HCEC 1CT (cell line): ENCODE results near the gene GRID2IP.
"Not testable (repeated sequence)": the region's sequence is repeated elsewhere in the genome, so short reads cannot be mapped to it uniquely, and the experiment has no call there.

Experiments used
- DNase-seq: peaks from one replicate; pipeline ENCODE4 v3.0.0-alpha.2; 2017

GRID2IP gene

DNA sequence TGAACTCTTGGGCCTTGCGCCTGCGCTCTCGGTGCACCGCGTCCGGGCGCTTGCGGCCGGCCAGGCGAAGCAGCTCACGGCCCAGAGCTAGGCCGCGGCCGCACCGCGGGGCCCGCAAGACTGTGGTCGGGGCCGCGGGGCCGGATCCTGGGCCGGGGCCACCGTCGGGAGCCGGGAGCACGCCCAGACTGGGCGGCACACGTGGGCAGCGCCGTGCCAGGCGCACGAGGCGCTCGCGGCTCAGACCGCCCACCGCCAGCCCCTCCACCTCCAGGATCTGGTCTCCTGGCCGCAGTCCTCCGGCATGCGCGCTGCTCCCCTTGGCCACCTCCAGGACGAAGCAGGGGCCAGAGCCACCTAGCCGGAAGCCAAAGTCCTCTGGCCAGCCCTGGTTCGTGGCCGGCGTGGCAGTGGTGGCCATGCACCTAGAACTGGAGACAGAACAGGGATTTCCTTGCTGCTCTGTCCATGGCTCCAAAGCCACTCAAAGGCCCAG is at the start of gene GRID2IP:
GRID2IP (minus strand) TSS at position 446 of the 496 bp plus-strand sequence; CDS start at position 421, 25 bp downstream.
- DNase-seq, result no peak

DNA sequence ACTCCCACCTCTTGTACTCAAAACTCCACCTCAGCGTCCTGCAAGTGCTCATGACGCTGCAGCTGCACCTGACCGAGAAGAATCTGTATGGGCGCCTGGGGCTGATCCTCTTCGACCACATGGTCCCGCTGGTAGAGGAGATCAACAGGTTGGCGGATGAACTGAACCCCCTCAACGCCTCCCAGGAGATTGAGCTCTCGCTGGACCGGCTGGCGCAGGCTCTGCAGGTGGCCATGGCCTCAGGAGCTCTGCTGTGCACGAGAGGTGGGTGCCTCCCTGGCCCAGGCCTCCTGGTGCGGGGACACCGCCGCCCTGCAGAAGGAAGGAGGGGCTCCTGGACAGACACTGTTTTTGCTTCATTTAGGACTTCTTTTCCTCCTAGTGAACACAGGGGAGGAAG is 48.8 kb upstream of the GRID2IP start:
- no peak for DNase-seq

DNA sequence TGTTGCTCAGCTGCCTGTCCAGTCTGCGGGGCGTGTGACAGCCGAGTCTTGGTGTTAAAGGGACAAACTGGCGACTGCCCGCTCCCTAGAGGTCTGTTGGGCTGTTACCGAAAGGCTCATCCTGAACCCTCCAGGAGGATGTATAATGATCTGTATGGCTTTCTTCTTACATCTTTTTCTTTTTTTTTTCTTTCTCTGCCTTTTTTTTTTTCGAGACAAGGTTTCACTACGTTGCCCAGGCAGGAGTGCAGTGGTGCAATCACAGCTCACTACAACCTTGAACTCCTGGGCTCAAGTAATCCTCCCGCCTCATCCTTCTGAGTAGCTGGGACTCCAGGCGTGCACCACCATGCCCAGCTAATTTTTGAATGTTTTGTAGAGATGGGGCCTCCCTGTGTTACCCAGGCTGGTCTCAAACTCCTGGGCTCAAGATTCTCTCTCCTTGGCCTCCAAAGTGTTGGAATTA is 39.4 kb upstream of the GRID2IP start:
- no peak for DNase-seq

DNA sequence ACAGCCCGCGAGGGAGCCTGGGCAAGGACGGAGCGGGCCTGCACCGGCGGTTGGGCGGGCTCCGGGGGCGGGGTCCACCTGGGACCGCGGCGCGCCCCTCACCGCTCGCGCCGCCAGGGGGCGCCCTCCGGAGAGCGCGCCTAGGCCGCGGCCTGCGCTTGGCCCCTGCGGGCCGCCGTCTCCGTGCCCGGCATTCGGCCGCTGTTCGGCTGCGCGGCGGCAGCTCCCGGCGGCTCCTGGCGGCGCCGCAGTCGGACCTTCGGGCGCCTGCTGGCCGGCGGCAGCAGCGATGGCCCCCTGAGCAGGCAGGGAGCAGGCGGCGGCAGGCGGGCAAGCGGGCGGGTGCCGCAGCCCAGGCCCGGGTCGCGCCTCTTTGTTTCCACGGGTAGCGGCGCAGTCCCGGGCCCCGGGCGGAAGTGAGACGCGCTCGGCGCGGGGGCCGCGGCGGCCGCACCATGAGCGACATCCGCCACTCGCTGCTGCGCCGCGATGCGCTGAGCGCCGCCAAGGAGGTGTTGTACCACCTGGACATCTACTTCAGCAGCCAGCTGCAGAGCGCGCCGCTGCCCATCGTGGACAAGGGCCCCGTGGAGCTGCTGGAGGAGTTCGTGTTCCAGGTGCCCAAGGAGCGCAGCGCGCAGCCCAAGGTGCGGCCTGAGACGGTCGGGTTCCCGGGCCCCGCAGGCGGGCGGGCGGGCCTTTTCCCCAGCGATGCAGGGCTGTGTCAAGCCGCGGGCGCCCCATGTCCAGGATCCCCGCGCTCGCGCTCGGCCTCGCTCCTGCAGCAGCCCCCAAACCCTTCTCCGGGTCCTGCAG is 38.8 kb upstream of the GRID2IP start, which contains the start of gene INTS15:
INTS15 (plus strand) TSS at position 193 of the 816 bp plus-strand sequence; CDS start at position 456, 263 bp downstream.
- DNase-seq, result peak; percentile 78

DNA sequence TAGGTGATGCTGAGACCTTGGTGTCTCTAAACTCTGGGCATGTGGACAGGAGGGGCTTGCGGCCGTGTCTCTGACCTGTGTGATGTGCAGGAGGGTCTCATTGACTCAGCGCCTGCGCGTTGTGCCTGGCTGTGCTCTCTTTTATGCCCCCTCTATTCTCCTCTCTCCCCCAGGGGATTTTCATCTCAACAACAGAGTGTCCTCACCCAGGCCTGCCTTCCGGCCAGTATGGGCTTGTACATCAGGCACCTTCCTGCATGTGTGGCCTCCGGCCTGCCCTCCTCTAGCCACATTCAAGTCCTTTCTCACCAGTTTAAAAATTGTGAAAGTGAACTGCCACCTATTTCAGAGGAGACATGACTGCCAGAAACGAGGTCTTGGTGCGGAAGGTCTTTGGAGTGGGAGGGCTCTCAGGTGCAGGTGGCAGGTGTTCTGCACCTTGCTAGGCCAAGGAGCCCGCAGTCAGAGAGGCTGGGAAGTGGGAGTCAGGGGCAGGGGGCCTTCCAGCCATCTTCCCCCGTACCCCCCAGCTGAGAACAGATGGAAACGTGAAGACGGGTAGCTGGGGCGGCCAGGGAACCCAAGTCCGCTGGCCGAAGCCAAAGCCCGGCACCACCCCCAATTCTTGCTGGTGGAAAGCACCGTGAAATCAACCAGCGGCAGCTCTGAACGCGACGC is 38.0 kb upstream of the GRID2IP start:
- DNase-seq, result no peak

DNA sequence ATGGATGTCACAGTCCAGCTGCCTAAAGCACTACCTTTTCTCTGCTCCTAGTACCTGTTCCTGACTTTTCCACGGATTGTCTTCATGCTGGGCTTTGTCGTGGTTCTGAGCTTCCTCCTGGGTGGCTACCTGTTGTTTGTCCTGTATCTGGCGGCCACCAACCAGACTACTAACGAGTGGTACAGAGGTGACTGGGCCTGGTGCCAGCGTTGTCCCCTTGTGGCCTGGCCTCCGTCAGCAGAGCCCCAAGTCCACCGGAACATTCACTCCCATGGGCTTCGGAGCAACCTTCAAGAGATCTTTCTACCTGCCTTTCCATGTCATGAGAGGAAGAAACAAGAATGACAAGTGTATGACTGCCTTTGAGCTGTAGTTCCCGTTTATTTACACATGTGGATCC is 37.3 kb upstream of the GRID2IP start:
- no peak for DNase-seq

DNA sequence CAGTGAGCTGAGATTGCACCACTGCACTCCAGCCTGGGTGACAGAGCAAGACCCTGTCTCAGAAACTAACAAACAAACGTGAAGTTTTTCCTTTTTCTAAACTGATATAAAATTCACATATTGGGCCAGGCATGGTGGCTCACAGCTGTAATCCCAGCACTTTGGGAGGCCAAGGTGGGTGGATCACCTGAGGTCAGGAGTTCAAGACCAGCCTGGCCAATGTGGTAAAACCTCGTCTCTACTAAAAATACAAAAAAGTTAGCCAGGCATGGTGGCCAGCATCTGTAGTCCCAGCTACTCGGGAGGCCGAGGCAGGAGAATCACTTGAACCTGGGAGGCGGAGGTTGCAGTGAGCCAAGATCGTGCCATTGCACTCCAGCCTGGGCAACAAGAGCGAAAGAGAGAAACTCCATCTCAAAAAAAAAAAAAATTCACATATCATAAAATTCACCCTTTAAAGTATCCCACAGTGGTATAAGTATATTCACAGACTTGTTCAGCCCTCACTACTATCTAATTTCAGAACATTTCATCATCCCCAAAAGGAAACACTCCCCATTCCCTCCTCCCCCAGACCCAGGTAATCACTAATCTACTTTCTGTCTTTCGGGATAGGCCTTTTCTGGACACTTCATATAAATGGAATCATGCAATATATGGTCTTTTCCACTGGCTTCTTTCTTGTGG is 34.6 kb upstream of the GRID2IP start:
- not testable (repeated sequence) for DNase-seq

DNA sequence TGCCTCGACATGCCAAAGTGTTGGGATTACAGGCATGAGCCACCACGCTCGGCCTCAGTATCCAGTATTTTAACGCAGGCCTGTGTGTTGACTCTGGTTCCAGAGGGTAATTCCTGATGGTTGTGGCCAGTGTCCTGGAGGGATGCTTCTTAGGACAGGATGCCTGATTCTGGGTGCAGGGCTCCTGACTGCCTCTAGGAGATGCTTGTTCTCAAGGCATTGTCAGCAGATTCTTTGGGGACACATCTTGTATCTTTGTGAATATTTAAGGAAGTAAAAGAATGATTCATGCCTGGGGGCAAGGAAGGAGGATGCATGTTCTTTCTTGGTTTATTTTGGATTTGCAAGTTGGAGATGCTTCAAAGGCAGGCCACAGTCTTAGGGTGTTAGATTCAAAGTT is 28.2 kb upstream of the GRID2IP start:
- DNase-seq, result peak; percentile 40

DNA sequence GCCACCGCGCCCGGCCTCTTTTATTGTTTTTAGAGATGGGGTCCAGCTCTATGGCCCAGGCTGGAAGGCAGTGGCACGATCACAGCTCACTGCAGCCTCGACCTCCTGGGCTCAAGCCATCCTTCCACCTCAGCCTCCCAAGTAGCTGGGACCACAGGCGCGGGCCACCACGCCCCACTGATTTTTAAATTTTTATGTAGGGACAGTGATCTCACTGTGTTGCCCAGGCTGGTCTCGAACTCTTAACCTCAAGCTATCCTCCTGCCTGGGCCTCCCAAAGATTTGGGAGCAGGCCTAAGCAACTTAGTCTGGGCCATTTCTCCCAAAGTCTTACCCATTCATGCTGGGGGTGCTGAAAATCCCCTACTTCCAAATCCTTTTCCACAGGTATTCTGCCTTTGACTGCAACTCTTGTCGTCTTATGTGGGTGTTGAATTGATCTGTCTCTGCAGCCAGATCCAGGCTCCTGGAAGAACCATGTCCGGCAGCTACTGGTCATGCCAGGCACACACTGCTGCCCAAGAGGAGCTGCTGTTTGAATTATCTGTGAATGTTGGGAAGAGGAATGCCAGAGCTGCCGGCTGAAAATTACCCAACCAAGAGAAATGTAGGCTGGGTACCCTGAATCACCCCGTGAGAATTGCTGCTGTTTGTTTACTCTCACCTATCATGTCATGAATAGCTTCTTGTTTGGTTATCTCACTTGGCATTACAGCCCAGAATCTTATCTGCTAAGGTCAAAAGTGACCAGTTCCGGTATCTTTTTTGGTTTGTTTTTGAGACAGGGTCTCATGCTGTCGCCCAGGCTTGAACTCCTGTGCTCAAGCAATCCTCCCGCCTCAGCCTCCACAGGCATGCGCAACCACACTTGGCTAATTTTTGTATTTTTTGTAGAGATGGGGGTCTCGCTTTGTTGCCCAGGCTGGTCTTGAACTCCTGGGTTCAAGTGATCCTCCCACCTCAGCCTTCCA is 27.1 kb upstream of the GRID2IP start:
- DNase-seq, result peak; percentile 3

DNA sequence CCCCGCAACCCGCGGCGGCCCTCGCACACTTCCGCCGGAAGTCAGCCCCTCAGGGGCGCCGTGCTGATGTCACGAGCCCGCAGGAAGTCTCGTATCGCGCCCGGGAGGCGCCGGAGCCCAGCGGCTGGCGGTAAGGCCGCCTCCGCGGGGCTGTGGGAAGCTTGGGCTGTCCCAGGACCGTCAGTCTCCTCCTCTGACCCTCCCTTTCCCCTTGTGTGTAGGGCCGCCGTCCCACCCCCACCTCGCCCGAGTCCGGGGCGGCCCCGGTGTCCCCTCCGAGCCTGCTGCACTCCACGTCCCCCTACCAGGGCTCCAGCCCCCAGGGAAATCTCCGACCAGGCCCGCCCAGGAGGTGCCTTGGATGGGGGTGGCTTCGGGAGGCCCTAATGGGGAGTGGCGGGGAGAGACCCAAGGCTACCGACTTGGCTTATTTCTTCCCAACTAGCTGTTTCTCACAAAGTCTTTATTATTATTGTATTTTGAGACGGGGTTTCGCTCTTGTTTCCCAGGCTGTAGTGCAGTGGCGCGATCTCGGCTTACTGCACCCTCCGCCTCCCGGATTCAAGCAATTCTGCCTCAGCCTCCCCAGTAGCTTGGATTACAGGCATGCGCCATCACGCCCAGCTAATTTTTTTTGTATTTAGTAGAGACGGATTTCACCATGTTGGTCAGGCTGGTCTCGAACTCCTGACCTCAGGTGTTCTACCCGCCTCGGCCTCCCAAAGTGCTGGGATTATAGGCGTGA is 26.3 kb upstream of the GRID2IP start, which contains the start of gene ZDHHC4:
ZDHHC4 (plus strand) TSS at position 86 of the 745 bp plus-strand sequence. CDS start 3,108 bp downstream, outside the sequence.
- DNase-seq, result peak; percentile 84

DNA sequence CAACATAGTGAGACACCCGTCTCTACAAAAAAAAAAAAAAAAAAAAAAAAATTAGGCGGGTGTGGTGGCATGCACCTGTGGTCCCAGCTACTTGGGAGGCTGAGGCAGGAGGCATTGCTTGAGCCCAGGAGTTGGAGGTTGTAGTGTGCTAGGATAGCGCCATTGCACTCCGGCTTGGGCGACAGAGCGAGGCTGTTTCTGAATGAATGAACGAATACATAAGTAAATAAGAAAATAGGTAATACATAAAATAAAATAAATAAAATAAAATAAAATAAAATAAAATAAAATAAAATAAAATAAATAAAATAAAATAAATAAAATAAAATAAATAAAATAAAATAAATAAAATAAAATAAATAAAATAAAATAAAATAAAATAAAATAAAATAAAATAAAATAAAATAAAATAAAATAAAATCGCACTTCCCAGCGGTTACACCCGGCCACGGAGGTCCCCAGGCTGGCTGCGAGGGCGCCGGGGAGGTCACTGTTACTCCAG is 25.7 kb upstream of the GRID2IP start:
- DNase-seq, result not testable (repeated sequence)

DNA sequence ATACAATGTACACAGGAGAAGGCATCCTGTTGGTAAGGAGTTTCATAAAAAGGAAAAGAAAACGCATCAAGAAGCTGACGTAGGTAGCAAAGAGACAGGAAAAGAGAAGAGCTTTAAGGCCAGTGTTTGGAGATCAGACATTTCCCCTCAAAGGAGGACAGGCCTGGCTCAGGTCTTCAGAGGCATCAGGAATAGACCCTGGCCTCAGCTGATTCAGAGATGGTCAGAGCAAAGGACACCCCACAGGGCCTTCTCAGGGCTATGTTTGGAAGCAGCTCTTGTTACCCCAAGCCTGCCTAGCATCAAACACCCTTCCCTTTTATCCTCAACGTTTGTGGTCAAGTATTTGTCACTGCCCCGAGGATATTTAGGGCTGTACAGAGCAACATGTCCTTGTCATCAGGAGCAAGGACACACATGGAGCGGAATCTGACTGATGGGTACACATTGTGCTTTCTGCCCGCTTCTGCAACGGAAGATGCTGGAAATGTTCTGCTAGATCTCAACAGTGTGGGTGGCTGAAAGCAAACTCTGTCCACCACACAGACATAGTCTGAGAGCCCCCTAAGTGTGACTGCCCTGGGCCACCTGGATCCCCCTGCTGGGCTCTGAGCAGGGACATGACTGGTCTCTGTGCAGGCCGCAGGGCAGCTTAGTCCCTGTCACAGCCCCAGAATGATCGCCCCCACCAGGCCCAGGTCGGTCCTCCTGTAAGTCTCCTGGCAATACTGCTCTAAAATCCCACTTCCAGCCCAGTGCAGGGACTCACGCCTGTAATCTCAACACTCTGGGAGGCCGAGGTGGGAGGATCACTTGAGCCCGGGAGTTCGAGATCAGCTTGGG is 25.0 kb upstream of the GRID2IP start:
- DNase-seq, result no peak

DNA sequence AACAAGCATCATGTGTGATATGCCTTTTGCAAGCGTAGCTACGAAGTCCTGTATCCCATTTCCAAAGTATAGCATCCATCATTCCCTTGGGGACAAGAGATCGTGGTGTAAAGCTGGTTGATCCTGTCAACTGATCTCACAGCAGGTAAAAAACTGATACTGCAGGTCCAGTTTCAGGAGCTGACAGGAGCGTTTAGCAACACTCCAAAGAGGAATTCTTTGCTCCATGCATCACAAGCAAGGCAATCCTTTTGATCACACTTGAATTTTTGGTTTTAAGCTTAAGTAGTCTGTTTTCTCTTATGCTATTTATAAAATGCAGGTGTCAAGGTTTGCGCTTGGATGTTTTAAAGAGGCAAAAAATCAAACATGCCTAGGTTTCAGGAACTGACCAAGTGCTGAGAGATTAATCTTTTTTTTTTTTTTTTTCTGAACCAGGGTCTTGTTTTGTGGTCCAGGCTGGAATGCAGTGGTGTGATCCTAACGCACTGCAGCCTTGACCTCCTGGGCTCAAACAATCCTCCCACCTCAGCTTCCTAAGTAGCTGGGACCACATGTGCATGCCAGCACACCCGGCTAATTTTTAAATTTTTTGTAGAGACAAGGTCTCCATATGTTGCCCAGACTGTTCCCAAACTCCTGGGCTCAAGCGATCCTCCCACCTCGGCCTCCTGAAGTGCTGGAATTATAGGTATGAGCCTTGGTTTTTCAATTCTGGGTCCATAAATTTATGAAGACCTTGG is 24.2 kb upstream of the GRID2IP start:
- DNase-seq, result no peak

DNA sequence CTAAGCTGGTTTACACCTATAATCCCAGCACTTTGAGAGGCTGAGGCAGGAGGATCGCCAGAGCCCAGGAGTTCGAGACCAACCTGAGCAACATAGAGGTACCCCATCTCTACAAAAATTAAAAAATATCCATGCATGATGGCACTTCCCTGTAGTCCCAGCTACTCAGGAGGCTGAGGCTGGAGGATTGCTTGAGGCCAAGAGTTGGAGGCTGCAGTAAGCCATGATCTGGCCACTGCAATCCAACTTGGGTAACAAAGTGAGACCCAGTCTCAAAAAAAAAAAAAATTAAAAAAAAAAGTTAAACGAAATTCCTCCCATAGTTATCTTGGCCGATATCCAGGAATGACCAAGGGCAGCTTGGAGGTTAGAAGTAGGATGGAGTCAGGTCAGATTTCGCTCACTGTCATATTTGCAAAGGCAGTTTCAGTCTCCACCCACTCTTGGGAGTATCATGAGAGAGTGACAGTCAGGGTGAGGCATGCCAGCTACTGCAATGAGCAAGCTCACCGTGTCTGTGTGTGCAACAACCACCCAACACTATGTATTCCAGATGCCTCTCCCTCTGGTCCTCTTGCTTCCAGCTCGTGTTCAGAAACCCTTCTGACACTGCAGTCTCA is 20.0 kb upstream of the GRID2IP start:
- peak; percentile 3 for DNase-seq

DNA sequence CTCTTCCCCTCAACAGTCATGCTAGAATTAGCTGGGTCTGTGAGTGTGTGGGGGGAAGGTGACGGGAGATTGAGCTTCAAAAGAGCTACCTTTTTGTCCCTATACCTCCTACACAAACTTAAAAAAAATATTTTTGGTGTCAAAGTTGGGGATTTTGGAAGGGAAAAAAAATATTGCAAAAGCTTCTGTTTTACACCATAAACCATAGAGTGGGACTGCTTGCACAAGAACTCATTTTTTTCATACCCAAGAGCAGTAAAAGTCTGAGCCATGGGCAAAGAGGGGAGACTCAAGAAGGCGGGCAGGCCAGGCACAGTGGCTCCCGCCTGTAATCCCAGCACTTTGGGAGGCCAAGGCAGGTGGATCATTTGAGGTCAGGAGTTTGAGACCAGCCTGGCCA is 16.6 kb upstream of the GRID2IP start:
- DNase-seq, result no peak

DNA sequence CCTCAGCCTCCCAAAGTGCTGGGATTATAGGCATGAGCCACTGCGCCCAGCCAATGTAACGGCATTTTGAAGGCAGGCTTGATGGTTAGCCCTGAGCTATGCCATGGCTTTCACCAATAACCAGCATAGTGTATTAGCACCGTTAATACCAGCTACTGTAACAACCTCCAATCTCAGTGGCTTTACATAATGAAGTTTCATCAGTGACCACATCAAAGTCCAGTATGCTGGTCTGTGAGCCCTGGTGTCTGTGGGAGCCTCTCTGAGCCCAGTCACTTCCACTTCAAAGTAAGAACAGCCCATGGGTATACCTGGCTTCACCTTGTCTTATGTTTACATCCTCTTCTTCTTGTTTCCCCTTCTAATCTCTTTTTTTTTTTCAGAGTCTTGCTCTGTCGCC is 14.4 kb upstream of the GRID2IP start:
- no peak for DNase-seq

DNA sequence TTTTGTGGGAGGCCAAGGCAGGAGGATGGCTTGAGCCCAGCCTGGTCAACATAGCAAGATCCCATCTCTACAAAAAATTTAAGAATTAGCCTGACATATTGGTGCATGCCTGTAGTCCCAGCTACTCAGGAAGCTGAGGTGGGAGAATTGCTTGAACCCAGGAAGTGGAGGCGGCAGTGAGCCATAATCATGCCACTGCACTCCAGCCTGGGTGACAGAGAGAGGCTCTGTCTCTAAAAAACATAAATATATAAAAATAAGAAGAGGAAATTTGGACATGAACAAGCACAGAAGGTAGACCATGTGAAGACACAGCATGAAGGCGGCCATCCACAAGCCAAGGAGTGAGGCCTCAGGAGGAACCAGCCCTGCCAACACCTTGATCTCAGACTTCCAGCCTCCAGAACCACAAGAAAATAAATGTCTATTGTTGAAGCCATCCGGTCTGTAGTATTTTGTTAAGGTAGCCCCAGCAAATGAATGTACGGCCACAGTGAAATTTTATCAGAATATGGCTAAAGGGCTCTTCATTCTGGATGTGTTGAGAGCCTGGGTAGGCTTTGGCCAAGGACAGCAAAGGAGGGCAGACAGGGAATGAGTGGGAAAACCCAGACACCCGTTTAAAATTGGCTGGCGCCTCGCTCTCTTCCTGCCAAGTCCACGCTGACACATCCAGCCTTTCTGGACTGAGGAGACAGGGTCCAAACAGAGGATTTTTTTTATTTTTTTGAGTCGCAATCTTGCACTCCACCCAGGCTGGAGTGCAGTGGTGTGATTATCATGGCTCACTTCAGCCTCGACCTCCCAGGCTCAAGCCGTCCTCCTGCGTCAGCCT is 12.9 kb upstream of the GRID2IP start:
- no peak for DNase-seq

DNA sequence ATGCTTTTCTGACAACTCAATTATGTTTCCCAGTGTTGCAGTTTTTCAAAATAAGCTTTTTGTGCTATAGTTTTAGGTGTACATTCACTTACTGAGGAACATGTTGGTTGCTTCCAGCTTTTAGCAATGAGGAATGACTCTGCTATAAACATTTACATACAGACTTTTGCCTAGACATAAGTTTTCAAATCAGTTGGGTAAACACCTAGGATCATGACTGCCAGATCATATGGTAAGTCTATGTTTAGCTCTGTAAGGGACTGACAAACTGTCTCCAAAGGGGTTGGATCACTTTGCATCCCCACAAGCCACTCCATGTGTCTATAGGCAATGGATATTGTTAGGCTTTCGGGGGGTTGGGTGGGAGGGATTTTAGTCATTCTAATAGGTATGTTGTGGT is 10.8 kb upstream of the GRID2IP start:
- no peak for DNase-seq
